Panc1 (cell line): ENCODE results near the gene IGF2BP1.

Experiments
- CTCF ChIP-seq: fragments of 450-650 bp; IDR thresholded peaks from 2 replicates; pipeline ENCODE4 v1.5.1; 2017; ENCODE audit warnings: mild to moderate bottlenecking
- POLR2AphosphoS5 ChIP-seq: IDR thresholded peaks from 2 replicates; pipeline ENCODE4 v1.6.1; 2012; ENCODE audit warnings: mild to moderate bottlenecking, low read depth, low read length, moderate library complexity
- TCF7L2 ChIP-seq: IDR thresholded peaks from 2 replicates; pipeline ENCODE4 v1.6.1; 2011; ENCODE audit warnings: mild to moderate bottlenecking, low read depth, low read length, inconsistent platforms

- no peak for TF ChIP-seq CTCF
- no peak for TF ChIP-seq TCF7L2
- TF ChIP-seq POLR2AphosphoS5: no peak
Observed at GRCh38 chr17:49078248-49078647, 81.1 kb downstream of the IGF2BP1 start.
